ENCODE results near the gene APC.

- TF ChIP-seq CTCF (IDR thresholded peaks at IDR 0.05; ENCODE audit: low read length) (no peak), EZH2 (optimal IDR thresholded peaks at IDR 0.05; ENCODE audit: low read depth, low read length) (no peak), EZH2phosphoT487 (IDR thresholded peaks at IDR 0.05; ENCODE audit: low read length) (no peak)
Measured at GRCh38 chr5:112866739-112867138, 129.1 kb downstream of the APC start.
